HG03460 (cell line): Measurements from ENCODE around the gene ABCF3.
A peak's percentile ranks its signal among the peaks of the same experiment; 100 is the strongest.
"Not testable (repeated sequence)": the region's sequence is repeated elsewhere in the genome, so short reads cannot be mapped to it uniquely, and the experiment has no call there.

ENCODE experiments used
- ATAC-seq: cut with Tn5 transposase; IDR thresholded peaks from one replicate; pipeline ENCODE4 v1.9.1; 2021; ENCODE audit not compliant: unreplicated experiment

ABCF3 gene, protein sequence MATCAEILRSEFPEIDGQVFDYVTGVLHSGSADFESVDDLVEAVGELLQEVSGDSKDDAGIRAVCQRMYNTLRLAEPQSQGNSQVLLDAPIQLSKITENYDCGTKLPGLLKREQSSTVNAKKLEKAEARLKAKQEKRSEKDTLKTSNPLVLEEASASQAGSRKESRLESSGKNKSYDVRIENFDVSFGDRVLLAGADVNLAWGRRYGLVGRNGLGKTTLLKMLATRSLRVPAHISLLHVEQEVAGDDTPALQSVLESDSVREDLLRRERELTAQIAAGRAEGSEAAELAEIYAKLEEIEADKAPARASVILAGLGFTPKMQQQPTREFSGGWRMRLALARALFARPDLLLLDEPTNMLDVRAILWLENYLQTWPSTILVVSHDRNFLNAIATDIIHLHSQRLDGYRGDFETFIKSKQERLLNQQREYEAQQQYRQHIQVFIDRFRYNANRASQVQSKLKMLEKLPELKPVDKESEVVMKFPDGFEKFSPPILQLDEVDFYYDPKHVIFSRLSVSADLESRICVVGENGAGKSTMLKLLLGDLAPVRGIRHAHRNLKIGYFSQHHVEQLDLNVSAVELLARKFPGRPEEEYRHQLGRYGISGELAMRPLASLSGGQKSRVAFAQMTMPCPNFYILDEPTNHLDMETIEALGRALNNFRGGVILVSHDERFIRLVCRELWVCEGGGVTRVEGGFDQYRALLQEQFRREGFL

DNA sequence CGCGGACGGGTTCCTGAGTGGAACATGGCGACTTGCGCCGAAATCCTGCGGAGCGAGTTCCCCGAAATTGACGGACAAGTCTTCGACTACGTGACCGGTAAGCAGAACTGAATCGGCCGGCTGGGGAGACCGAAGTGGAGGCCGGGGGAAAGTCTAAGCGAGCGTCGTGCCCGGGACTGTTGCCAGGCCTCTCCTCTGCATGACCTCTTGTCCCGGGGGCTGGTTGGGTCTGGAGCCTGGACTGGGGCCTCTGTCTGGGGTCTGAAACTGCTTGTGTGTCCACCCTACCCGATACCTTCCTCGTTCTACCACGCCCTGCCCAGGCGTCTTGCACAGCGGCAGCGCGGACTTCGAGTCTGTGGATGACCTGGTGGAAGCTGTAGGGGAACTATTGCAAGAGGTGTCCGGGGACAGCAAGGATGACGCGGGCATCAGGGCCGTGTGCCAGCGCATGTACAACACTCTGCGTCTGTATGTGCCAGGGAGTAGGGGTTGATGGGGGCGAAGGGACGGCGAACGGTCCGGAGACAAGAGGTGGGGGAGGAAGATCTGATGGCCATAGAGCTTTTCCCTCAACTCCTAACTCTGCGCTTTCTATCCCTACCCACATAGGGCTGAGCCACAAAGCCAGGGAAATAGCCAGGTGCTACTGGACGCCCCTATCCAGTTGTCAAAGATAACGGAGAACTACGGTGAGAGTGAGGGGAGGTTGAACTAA lies at the start of gene ABCF3:
TSS of gene ABCF3 (plus strand) at position 16 of the 718 bp plus-strand sequence. CDS start at position 25, 9 bp downstream.
- ATAC-seq: peak; percentile 25

DNA sequence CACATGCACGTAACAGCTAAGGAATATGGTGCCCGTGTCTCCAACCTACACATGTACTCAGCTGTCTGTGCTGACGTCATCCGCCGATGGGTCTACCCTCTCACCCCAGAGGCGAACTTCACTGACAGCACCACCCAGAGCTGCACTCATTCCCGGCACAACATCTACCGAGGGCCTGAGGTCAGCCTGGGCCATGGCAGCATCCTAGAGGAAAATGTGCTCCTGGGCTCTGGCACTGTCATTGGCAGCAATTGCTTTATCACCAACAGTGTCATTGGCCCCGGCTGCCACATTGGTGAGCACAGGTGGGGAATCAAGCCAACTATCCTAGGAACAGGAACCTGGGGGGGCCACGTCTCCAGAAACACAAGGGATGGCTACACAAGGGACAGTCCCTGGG lies 45.6 kb upstream of the ABCF3 start:
- ATAC-seq: no peak

DNA sequence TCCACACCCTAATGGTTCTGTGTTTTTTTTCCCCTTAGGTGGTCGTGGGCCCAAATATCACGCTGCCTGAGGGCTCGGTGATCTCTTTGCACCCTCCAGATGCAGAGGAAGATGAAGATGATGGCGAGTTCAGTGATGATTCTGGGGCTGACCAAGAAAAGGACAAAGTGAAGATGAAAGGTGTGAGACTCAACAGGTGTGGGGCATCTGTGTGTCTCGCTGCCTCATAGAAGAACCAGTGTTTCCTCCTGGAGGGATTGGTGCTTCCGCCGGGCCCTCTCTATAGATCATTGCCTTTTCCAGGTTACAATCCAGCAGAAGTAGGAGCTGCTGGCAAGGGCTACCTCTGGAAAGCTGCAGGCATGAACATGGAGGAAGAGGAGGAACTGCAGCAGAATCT lies 43.8 kb upstream of the ABCF3 start:
- ATAC-seq: no peak

DNA sequence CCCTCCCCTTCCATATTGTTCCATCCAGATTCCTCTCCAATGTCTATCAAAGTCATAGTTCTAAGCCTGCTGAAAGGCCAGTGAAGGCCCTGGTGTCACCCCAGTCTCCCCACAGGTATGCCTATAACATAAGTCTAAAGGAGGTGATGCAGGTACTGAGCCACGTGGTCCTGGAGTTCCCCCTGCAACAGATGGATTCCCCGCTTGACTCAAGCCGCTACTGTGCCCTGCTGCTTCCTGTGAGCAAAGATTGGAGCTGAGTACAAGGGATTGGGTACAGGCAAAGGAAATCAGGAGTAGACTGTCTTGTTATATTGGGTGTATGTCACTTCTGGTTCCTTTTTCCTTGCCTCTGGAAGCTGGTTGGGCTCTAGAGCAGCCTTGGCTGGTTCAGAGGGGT lies 42.7 kb upstream of the ABCF3 start:
- ATAC-seq: no peak

DNA sequence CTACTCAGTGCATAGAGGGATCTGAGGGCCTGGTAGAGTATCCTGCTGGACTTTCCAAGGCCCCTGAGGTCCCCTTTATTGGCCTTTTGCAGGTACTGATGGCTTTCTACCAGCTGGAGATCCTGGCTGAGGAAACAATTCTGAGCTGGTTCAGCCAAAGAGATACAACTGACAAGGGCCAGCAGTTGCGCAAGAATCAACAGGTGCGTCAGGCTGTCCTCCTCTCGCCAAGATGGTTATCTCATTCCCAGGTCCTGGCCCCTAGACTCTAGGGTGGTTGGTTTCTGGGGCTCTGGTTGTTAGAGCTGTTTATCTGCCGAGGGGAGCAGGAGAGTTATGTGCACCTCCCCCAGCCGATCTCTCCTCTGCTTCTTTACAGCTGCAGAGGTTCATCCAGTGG lies 41.5 kb upstream of the ABCF3 start:
- no peak for ATAC-seq

DNA sequence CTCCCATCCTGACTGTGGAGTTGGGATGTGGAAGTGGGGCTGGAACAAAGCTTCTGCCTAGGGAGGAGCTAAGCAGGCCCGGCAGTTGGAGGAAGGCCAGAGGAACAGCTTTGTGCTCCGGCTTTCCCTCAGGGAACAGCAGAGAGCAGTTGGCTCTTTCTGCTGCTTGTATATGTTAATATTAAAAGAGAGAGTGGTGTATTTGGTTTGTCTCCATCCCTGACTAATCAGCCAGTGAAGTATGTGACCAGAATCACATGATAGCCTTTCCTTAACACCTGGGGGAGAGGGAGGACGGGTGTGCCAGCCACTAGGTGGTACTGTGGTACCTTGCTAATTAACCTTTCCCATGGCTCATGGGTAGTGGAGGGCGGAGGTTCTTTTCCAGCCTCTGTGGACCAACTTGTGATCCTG lies 40.9 kb upstream of the ABCF3 start:
- ATAC-seq: no peak

DNA sequence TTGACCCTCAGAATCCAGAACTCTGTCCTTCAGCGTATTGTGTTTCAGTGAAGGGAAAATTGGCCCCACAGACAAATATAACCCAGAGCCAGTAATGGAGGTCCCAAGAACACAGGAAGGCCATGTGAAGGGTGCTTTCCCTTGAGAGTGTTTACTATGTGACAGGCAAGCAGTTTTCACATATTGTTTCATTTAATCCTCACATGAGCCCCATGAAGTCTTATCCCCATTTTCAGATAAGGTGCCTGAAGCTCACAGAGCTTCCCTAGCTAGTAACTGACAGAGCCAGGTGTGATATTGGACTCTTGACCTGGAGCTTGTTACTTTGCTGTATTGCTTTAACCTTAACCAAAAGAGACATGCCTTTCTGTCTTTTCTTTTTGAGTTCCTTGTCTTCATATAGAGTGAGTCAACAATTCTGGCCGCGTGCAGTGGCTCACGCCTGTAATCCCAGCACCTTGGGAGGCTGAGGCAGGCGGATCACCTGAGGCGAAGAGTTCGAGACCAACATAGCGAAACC lies 40.2 kb upstream of the ABCF3 start:
- no peak for ATAC-seq

DNA sequence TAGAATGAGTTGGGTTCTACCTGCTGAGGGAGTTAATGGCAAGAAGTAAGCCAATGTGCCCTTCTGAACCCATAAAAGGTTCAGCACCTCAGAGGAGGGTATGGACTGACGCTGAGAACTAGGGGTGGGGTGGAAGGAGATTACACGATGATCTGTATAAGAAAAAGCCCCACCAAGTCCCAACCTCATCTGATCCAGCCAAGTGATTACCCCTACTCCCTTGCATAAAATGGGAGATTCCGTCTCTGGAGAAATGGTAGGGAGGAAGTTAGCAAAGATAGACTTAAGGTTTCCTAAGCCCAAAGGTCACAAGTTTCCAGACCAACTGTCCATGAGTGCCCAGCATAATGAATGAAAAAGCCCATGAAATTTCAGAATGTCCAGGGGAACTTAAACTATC lies 37.9 kb upstream of the ABCF3 start:
- ATAC-seq: no peak

DNA sequence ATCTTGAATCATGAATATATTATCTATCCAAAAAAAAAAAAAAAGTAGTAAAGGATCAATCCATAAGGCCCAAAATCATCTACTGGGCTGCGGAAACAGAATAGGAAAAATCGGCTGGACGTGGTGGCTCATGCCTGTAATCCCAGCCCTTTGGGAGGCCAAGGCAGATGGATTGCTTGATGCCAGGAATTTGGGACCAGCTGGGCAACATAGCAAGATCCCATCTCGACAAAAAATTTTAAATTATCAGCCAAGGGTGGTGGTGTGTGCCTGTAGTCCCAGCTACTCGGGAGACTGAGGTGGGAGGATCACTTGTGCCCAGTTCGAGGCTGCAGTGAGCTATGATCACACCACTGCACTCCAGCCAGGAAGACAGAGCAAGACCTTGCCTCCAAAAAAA lies 36.9 kb upstream of the ABCF3 start:
- ATAC-seq: no peak

DNA sequence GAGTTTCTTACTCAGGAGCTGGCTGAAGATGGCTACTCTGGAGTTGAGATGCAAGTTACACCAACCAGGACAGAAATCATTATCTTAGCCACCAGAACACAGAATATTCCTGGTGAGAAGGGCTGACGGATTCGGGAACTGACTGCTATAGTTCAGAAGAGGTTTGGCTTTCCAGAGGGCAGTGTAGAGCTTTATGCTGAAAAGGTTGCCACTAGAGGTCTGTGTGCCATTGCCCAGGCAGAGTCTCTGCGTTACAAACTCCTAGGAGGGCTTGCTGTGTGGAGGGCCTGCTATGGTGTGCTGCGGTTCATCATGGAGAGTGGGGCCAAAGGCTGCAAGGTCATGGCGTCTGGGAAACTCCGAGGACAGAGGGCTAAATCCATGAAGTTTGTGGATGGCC lies 36.2 kb upstream of the ABCF3 start:
- ATAC-seq: not testable (repeated sequence)

DNA sequence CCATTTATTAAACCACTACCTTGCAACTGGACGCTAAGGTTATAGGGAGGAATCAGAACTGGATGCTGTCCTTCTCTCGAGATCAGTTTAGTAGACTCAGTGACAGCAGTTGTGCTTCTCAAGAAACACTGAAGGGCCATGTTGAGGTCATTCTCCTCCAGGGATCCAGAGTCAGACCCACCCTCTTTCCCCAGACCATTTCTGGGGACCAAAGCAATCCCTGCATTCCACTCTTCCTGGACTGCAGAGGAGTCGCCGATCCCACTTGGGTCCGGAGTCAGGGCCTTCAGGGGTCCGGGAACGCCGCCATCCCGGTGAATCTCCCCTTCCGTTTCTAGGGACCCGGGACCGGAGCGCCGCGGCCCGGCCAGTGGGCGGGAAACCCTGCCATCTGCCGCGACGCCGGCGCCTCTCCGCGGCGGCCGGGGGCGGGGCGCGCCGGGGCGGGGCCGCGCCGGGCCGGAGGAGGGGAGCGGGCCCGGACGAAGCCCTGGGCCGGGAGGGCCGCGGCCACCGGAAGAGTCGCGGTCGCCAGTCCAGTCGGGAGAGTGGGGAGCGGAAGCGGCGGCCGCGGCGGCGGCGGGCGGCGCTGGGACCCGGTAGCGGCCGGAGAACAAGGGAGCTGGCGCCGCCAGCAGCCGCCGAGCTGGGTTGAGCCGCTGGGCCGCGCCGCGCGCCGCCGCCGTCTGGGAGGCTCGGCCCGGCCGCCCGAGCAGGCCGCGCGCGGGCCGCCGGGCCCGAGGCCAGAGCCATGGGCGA lies 30.9 kb upstream of the ABCF3 start, which contains the start of gene DVL3:
TSS of gene DVL3 (plus strand) at position 493 of the 759 bp plus-strand sequence. CDS start at position 752, 259 bp downstream.
- ATAC-seq: peak; percentile 80

DNA sequence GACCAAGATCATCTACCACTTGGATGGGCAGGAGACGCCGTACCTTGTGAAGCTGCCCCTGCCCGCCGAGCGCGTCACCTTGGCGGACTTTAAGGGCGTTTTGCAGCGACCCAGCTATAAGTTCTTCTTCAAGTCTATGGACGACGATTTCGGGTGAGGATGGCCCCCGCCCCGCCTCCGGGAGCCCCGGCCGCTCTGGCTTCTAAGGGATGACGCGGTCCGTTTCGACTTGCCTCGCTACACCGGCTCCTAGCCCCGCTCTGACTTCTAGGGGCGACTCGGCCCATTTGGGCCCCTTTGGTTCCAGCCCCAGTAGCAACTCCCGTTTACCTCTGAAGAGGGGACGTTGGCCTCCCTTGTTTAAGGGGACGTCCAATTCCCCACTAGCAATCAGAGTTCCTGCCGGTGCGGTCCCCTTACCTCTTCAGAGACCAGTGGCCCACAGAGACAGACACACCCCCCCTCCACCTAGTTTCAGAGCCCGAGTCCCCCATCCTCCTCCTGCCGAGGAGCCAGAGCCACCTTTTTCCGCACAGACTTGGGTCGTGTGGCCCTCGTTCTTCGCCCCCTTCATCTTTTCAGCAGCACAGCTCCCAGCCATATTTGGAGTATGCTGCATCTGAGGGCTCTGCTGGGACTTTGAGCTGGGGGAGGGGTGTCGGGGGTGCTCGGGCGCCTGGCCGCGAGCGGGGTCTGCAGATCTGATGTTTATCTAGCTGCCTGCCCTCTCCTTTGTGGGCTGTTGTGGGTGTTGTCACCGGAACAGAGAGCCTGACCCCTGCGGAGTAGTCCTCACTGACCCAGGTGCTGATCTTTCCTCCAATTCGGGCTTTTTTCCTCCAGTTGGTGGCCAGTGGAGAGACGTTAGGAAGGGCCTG lies 30.1 kb upstream of the ABCF3 start:
- peak; percentile 25 for ATAC-seq

DNA sequence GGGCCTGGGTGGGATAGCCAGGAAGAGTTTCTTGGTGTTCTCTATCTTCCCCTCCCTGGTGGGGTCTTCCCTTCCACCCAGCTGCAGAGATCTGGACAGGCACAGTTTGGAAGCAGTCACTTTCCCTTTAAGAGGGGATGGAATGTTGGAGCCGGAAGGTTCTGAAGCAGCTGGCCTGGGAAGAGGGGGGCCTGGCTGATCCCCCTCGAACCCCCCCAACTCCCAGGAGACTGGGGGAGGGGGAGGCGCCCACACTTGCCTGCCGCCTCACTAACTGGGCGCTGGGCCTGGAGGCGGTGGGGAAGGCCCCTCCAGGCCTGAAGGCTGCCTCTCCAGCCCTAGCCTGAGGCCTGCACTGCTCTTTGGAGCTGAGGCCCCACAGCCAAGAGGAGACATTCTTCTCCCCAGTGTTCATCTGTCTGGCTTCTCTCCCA lies 29.5 kb upstream of the ABCF3 start:
- ATAC-seq: no peak

DNA sequence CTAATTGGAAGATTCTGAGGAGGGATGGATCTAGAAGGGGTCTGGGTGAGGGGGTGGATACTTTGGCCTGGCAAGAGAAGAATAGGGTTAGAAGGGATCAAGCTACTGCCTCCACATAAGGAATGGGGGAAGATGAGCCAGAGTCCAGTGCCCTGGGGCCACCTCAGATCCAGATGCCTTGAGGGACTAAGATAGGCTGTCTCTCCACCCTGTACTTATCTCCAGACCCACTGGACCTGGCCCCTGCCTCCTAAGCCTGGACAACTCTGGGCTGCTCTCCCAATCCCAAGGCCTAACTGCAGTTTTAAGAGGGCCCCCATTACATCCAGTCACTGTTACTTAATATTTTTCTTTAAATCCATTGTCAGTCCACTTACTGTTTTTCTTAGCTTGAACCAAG lies 28.8 kb upstream of the ABCF3 start:
- no peak for ATAC-seq

DNA sequence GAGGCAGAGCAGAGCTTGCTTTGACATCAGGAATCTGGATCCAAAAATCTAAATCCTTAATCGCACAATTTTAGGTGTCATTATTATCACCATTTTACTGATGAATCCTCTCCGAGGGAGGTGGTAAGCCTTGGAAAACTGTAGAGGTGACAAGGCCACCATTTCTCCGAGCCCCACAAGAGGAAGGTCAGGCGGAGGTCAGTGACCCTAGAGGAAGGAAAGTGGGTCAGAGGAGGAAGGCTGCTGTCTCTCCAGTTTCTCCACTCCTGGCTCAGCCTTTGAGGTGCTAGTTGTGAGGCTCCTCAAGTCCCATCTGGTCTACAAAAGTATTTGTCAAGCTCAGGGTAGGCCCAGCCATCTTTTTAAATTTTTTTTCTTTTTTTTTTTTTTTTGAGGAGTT lies 27.6 kb upstream of the ABCF3 start:
- no peak for ATAC-seq

DNA sequence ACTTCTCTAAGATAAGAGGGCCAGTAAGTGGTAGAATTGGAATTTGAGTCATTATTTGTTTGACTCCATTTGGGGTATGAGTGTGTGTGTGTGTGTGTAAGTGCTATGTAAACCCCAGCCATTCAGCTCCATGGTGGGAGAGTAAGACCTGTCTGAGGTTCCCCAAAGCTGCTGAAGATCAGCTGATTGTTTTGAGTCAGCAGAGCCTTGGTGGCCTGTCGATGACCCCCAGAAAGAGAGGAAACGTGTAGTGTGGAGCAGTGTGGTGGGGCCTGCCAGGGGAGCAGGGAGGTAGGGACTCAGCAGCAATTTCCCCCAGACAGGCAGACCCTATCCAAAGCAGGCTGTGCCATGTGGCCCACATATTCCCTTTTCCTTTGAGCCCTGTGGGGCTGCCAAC lies 25.5 kb upstream of the ABCF3 start:
- ATAC-seq: no peak

DNA sequence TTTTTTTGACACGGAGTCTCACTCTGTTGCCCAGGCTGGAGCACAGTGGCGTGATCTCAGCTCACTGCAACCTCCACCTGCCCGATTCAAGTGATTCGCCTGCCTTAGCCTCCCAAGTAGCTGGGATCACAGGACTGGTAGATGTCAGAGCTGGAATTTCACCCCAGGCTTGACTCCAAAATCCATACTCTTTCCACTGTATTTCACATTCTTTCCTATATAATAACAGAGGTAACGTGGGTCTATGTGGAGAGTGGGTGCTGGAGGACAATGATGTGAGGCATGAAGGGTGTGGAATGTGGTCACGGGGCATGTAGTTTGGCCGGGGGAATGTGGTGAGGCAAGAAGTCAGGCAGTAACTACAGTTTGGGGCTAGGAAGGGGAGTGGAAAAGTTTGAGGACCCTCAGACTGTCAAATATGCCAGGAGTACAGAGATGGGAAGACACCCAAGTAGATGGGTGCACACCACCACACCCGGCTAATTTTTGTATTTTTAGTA lies 23.4 kb upstream of the ABCF3 start:
- not testable (repeated sequence) for ATAC-seq

DNA sequence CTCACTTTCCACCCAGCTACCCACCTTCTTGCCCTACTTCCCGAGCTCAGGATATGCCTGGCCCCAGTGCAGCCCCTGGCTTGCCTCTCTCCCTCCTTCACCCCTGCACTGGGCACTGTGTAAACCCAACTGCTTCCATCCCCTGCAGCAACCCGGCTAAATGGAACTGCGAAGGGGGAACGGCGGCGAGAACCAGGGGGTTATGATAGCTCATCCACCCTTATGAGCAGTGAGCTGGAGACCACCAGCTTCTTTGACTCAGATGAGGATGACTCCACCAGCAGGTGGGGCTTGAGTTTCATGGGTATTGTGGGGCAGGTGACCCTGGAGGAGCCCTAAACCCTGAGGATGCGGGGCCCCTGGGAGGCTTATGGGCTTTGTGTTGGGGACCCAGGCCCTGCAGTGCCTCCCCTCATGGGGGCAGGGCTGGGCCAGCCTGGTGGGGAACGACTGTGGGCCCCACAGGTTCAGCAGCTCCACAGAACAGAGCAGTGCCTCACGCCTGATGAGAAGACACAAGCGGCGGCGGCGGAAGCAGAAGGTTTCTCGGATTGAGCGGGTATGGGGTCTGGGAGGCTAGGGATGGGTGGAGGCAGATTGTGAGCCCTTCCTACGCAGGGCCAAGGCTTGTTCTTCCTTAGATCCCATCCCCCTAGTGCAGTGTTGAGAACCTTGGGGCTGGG lies 21.2 kb upstream of the ABCF3 start:
- no peak for ATAC-seq

DNA sequence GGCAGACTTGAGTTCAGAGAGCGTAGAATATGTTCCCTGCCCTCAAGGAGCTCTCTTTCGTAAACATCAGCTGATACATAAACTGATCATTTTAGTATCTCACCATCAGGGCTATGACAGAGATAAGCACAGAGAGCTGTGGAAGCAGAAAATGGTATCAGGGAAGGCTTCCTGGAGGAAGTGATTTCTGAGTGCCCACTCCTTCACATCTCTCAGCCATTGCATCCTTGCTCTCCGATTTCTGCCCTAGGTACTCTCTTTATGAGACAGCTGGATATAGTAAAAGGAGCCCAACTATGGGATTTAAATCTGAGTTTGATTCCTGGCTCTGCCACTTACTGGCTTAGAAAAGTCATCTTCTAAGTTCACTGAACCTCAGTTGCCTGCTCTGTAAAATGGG lies 20.5 kb upstream of the ABCF3 start:
- no peak for ATAC-seq
